Activated CD8-positive, alpha-beta memory T cell treated with anti-CD3 and anti-CD28 coated beads, Interleukin-2, amount 50 U/mL, for 24 hours (primary cell): ENCODE results near the gene GRAMD1A.

Experiments
- DNase-seq: peaks from one replicate; pipeline ENCODE4 v3.0.0-alpha.2; 2020; ENCODE audit errors: extremely low read depth

GRAMD1A gene

GRCh38 chr19:35053667-35054293, 53.7 kb downstream of the GRAMD1A start:
- DNase-seq = no peak

GRCh38 chr19:35054626-35055025, 54.5 kb downstream of the GRAMD1A start:
- no peak for DNase-seq

- DNase-seq = no peak
Measured at GRCh38 chr19:35055715-35056179, 55.6 kb downstream of the GRAMD1A start.

GRCh38 chr19:35056513-35057063, 56.5 kb downstream of the GRAMD1A start:
- DNase-seq = no peak

- DNase-seq = no peak
Measured at GRCh38 chr19:35058370-35058769, 58.2 kb downstream of the GRAMD1A start.

- DNase-seq = no peak
Measured at GRCh38 chr19:35059006-35059798, 59.1 kb downstream of the GRAMD1A start.

- DNase-seq = no peak
Measured at GRCh38 chr19:35059799-35060091, 59.6 kb downstream of the GRAMD1A start.

GRCh38 chr19:35060160-35060855, 60.2 kb downstream of the GRAMD1A start:
- DNase-seq = no peak

- no peak for DNase-seq
Measured at GRCh38 chr19:35061583-35062373, 61.7 kb downstream of the GRAMD1A start.

GRCh38 chr19:35062942-35063341, 62.8 kb downstream of the GRAMD1A start:
- DNase-seq = no peak

- DNase-seq = no peak
Measured at GRCh38 chr19:35063940-35064818, 64.1 kb downstream of the GRAMD1A start.

GRCh38 chr19:35065574-35065973, 65.5 kb downstream of the GRAMD1A start:
- DNase-seq = no peak

- no peak for DNase-seq
Measured at GRCh38 chr19:35066121-35066520, 66.0 kb downstream of the GRAMD1A start.

- peak; percentile 79 for DNase-seq
Measured at GRCh38 chr19:35066691-35067563, 66.8 kb downstream of the GRAMD1A start.

GRCh38 chr19:35068941-35069634, 69.0 kb downstream of the GRAMD1A start:
- DNase-seq = no peak

GRCh38 chr19:35069696-35070095, 69.6 kb downstream of the GRAMD1A start:
- DNase-seq = no peak

- DNase-seq = no peak
Measured at GRCh38 chr19:35070471-35070870, 70.3 kb downstream of the GRAMD1A start.

GRCh38 chr19:35073516-35073915, 73.4 kb downstream of the GRAMD1A start:
- DNase-seq = no peak

GRCh38 chr19:35073941-35074340, 73.8 kb downstream of the GRAMD1A start:
- no peak for DNase-seq
